Psoas muscle (tissue), 8 donors: ENCODE measurements around the gene PPIA. TPM values are rescaled to one million over a fixed set of nuclear protein-coding genes. Genes with fewer than 3 reads are reported as not detected.

Experiments
- ATAC-seq, 4 donors: fragments of 200-7000 bp; cut with Tn5 transposase; one replicate each; pipeline ENCODE4 v1.9.1; 2020; ENCODE audit warnings: moderate library complexity in 3 of 4, mild to moderate bottlenecking in 2 of 4
- DNase-seq, 2 donors: peaks; one replicate each; pipeline ENCODE4 v3.0.0-alpha.2; 2020
- H3K27ac ChIP-seq: fragments of 200-600 bp; one replicate; pipeline ENCODE4 v1.8.0; 2022
- H3K27me3 ChIP-seq, 3 donors: fragments of 200-600 bp in 1 of 3; one replicate each; pipeline versions ENCODE4 v1.6.1 to v1.8.0; 2013 to 2022; ENCODE audit warnings: low read length in 2 of 3, mild to moderate bottlenecking in 2 of 3, moderate library complexity in 1 of 3; ENCODE audit not compliant: insufficient read depth in 3 of 3
- H3K36me3 ChIP-seq, 2 donors: fragments of 200-600 bp in 1 of 2; one replicate each; pipeline versions ENCODE4 v1.6.1 to v1.8.0; 2013 to 2022; ENCODE audit warnings: low read depth in 1 of 2, mild to moderate bottlenecking in 1 of 2, moderate library complexity in 1 of 2; ENCODE audit not compliant: insufficient read depth in 1 of 2
- H3K4me1 ChIP-seq: fragments of 200-600 bp; one replicate; pipeline ENCODE4 v1.8.0; 2022
- H3K4me3 ChIP-seq: fragments of 200-600 bp; one replicate; pipeline ENCODE4 v1.8.0; 2022; ENCODE audit warnings: mild to moderate bottlenecking
- H3K9me3 ChIP-seq: fragments of 200-600 bp; one replicate; pipeline ENCODE4 v1.8.0; 2022
- CTCF ChIP-seq: fragments of 200-600 bp; IDR thresholded peaks from one replicate; pipeline ENCODE4 v1.8.0; 2022; ENCODE audit warnings: antibody characterized with exemption
- WGBS, 3 donors: extraction: QIAGEN DNeasy Blood & Tissue Kit; methylation state at CpG; one replicate each; pipeline versions ENCODE4 v1.1.6 to v1.1.7; 2013; 5-methylcytosine and 5-hydroxymethylcytosine counted together
- intact Hi-C, 2 donors: fragments of 100-400 bp; cut with DNase I; formaldehyde crosslinking; loops; one replicate each; pipeline versions ENCODE4 v1.11.0 to v1.14.2; 2022
- polyA plus RNA-seq, 3 donors: library from polyadenylated mRNA; stranded (reverse); fragments of 200-250 nt; gene quantifications; one replicate each; pipeline ENCODE4 v1.2.3, GENCODE V29; 2013
- total RNA-seq, 4 donors: library from RNA; stranded (reverse); fragmentation: NEBNext Ultra II Directional in 2 of 4; extraction: Animal tissue kit (Norgen Biotek cat#: 25700) in 2 of 4; gene quantifications; one replicate each; pipeline versions ENCODE4 v1.2.1 to v1.2.4, GENCODE V29; 2021 to 2023
- donor health status: healthy with polysubstance abuse.
- donor health status: DM: no; HTN: no; CAD: no; lungs with moderate emphysema.
- donor health status: Bipolar disorder and iron deficiency.
- donor health status: healthy.
- donor health status: DM: yes; HTN: yes; CAD: no.
- donor health status: DM: no; HTN: no; CAD: no.
- donor health status: DM: no; HTN: no; CAD: no.
- donor health status: DM: yes; HTN: yes; CAD: no.

PPIA gene
- total and polyA plus RNA-seq, 7 donors: 251 to 3,448 (median 725) TPM

DNA sequence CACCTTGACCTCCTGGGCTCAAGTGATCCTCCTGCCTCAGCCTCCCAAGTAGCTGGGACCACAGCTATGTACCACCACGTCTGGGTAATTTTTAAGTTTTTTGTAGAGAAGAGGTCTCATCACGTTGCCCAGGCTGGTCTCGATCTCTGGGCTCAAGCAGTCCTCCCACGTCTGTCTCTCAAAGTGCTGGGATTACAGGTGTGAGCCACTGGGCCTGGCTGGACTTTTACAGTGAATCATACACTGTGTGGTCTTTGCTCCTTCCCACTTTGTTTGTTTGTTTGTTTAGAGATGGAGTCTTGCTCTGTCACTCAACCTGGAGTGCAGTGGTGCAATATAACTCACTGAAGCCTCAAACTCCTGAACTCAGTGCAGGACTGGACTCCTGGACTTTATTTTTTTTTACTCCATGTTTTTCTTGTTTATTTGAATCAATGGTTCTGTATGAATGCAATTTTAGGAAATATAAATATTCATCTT, 12.5 kb downstream of the PPIA start:
- ATAC-seq (no peak), DNase-seq (no peak)
- Histone ChIP-seq H3K4me1 (no peaks in the 10 kb centered on the region), H3K4me3 (no peak overlapping the region), H3K27me3 (no peaks in the 10 kb centered on the region), H3K9me3 (no peaks in the 10 kb centered on the region), H3K27ac (no peak overlapping the region), H3K36me3 (peaks cover 0 to 8% of the 10 kb centered on the region in 2 donors)
- no peak for TF ChIP-seq CTCF
- WGBS, 3 donors: 81 to 85% (median 82%) methylated on average over 4 of the region's 4 CpGs
- intact Hi-C loops: no loop called here

DNA sequence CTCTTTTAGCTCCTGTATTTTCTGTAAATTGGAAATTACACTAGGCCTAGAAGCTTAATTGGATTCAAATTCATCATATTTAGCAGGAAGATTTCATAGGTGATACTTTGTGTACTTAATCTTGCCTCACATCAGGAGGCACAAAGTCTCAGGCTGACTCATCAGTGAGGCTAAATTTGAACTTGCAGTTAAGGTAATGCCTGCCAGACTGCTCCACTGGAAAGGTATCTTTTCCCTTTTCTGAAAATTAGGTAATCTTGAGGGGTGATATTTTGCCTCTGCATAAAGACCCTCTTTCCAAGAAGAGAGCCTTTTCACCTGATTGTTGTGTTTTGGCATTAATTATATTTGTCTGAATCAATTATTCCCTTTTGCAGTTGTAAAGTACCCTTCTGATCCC, 14.6 kb downstream of the PPIA start:
- no peaks in the 10 kb centered on the region for H3K27me3 ChIP-seq
- peak in 3 of 4 donors; percentile 56 to 75 (median 66) for ATAC-seq
- no peak for TF ChIP-seq CTCF
- no peak overlapping the region for H3K4me3 ChIP-seq
- H3K9me3 ChIP-seq: no peaks in the 10 kb centered on the region
- no peak for DNase-seq
- no peaks in the 10 kb centered on the region for H3K4me1 ChIP-seq
- no peak overlapping the region for H3K27ac ChIP-seq
- no peaks in the 10 kb centered on the region for H3K36me3 ChIP-seq
- intact Hi-C loops: no loop called here

DNA sequence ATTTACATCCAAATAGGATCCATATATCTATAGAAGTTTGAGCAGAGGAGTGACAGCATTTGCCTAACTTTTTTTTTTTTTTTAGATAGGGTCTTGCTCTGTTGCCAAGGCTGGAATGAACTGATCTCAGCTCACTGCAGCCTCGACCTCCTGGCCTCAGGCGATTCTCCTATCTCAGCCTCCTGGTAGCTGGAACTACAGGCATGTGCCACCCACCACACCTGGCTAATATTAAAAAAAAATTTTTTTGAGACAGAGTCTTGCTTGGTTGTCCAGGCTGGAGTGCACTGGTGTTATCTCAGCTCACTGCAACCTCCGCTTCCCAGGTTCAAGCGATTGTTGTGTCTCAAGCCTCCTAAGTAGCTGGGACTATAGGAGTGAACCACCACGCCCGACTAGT, 15.1 kb downstream of the PPIA start:
- H3K27me3 ChIP-seq: no peaks in the 10 kb centered on the region
- intact Hi-C loops: no loop called here
- TF ChIP-seq CTCF: no peak
- no peak overlapping the region for H3K4me3 ChIP-seq
- no peaks in the 10 kb centered on the region for H3K9me3 ChIP-seq
- DNase-seq (no peak), ATAC-seq (peak in 1 of 4 donors; percentile 8)
- 94 to 97% (median 95%) methylated on average over 6 of the region's 6 CpGs for WGBS, 3 donors
- no peak overlapping the region for H3K27ac ChIP-seq
- H3K36me3 ChIP-seq: no peaks in the 10 kb centered on the region
- H3K4me1 ChIP-seq: no peaks in the 10 kb centered on the region

DNA sequence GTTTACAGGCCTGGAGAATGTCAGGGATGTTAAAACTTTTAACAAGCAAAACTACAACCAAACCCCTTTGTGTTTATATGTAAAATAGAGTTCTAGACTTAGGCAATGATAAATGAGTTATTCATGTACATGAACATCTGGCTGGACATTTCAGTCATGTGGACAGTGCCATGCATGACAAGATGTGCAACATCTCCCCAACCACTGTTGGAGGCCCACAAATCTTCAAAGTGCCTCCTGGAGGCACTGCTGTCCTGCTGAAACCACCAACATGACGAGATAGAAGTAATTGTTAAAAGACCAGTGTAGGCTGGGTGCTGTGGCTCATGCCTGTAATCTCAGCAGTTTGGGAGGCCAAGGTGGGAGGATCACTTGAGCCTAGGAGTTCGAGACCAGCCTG, 18.4 kb downstream of the PPIA start:
- Histone ChIP-seq H3K4me3 (no peak overlapping the region), H3K9me3 (no peaks in the 10 kb centered on the region), H3K4me1 (no peaks in the 10 kb centered on the region), H3K27ac (no peak overlapping the region), H3K27me3 (no peaks in the 10 kb centered on the region), H3K36me3 (no peaks in the 10 kb centered on the region)
- intact Hi-C loops: no loop called here
- TF ChIP-seq CTCF: no peak
- no peak for ATAC-seq
- WGBS, 3 donors: 87 to 98% (median 89%) methylated on average over 2 of the region's 2 CpGs
- no peak for DNase-seq

DNA sequence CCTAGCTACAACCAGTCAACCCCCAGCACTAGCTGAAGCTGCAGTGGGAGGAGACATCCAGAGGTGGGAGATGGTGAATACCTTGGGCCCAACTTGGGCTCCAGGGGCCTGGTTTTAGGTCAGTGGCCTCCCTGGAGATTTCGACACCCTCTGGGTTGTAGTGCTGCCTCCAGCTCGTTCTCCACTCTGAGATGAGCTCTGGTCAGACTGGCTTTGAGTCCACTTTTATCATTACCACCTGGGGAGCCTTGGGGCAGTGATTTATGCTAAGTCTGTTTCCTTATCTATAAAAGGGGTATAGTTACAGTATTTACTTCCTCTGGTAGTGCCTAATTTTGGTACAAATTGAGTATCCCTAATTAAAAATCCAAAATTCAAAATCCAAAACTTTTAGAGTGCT, 22.8 kb downstream of the PPIA start:
- Histone ChIP-seq H3K27me3 (no peaks in the 10 kb centered on the region), H3K4me3 (no peak overlapping the region), H3K9me3 (no peaks in the 10 kb centered on the region), H3K4me1 (no peaks in the 10 kb centered on the region), H3K27ac (no peak overlapping the region), H3K36me3 (peaks cover 0 to 7% of the 10 kb centered on the region in 2 donors)
- DNase-seq: no peak
- no peak for TF ChIP-seq CTCF
- intact Hi-C loops: no loop called here
- 67 to 84% (median 82%) methylated on average over 2 of the region's 2 CpGs for WGBS, 3 donors
- no peak for ATAC-seq
